Measurements from ENCODE around the gene TGFBR1.
"Not testable (repeated sequence)": the region's sequence is repeated elsewhere in the genome, so short reads cannot be mapped to it uniquely, and the experiment has no call there.

The TGFBR1 gene

DNA sequence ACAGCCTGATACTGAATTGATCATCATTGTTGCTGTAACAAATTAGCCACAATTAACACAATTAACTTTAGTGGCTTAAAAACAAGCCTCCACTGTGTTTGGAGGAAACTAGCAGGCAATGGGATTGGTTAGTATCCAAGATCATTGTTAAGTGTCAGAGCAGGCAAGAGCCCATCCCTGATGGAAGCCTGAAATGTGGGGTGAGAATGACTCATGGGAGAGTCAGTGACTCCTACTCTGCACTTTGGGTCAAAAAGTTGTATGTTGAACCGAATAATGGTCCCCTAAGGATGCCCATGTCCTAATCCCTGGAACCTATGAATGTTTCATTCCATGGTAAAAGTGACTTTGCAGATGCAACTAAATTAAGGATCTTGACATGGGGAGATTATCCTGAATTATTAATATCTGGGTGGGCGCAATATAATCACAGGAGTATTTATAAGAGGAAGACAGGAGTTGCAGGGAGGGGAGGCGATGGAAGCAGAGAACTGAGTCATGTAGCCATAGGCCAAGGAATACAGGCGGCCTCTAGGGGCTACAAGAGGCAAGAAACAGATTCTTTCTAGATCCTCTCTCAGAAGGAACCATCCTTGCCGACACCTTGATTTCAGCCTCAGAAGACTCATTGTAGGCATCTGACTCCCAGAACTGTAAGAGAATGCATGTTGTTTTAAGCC lies 88.0 kb downstream of the TGFBR1 start:
- no peak for FAIRE-seq

DNA sequence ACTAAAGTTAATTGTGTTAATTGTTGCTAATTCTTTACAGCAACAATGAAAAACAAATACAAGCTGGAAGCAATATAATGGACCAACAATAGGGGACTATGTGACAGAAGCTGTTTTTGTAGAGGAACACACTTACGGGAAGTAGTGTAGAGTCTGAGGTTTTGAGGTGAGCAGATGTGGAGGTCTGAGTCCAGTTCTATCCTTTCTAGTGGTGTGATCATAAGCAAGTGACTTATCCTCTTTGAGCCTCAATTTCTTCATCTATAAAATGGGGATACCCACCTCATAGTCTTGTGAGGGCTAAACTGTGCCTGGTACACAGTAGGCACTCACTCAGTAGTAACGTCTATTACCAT lies 88.5 kb downstream of the TGFBR1 start:
- no peak for FAIRE-seq

- not testable (repeated sequence) for FAIRE-seq
These were observed 91.6 kb downstream of the TGFBR1 start for GRCh38 chr9:99196484-99196883.

GRCh38 chr9:99197124-99197630 lies 92.3 kb downstream of the TGFBR1 start:
- no peak for FAIRE-seq

GRCh38 chr9:99197987-99198386 lies 93.1 kb downstream of the TGFBR1 start:
- FAIRE-seq, result no peak

- FAIRE-seq, result no peak
These were observed 95.1 kb downstream of the TGFBR1 start for GRCh38 chr9:99199938-99200539.

DNA sequence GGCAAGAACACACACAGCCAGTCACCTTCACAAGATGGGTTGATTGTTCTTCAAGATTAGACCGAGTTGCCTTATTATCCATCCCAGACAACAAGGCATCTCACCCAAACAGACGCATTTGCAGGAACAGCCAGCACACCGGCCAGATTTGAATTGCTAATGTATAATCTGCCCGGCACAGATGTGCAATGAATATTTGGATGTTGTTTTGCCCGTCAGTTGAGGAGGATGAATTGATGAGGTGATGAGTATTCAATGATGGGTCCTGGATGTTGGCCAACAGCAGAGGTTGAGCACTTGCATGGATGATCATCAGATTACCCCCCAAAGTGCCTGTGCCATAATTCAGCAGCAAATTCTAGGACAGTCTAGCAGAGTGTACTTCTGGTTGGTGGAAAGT lies 96.7 kb downstream of the TGFBR1 start:
- FAIRE-seq, result no peak
